ENCODE data around the gene TIFAB. TPM values are rescaled to one million over a fixed set of nuclear protein-coding genes. Genes with fewer than 3 reads are reported as not detected.

Gene TIFAB
- total RNA-seq, 1 experiment from 2014 or later: not detected

DNA sequence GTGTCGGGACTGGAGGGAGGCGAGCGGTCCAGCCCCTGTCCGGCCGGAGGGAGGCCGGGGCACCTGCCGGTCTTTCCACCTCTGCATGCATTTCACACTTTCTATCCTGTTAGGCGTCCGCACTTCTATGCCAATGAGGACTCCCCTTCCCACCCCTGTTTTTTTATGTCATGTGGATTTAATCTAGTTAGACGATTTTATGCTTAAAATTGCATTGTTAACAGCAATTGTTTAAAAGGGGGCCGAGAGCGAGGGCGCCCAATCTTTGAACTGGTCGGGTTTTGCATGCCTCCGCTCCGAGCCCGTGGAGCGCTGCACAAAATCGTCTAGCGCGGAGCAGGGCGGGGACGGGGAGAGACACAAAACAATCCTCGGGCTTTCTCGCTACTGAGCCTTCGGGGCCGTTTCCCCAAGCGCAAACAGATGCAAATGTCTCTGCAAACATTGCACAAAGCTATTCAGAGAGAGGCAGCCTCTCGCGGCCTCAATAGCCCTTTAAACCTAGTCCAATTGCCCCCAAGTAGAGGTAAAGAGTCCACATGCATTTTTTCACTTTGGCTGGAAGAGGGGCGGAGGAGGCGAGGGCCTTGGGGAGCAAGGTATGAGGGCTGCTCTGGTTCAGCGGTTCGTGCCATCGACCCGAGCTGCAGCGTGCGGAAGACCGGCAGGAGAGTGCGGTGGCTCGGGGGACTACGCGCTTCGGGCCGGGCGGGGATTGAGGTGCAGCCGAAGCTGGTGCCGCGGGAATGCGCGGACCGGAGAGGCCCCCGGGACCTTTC is 37.5 kb upstream of the TIFAB start:
- TF ChIP-seq POLR2AphosphoS5 (IDR thresholded peaks at IDR 0.05; ENCODE audit: low read depth, low read length) (no peak), TCF7L2 (IDR thresholded peaks at IDR 0.05; ENCODE audit: low read depth, low read length) (no peak), SIN3A (IDR thresholded peaks at IDR 0.05; ENCODE audit: borderline replicate concordance, insufficient read depth, low read depth, low read length) (no peak)
- TF ChIP-seq, protein P1, sequence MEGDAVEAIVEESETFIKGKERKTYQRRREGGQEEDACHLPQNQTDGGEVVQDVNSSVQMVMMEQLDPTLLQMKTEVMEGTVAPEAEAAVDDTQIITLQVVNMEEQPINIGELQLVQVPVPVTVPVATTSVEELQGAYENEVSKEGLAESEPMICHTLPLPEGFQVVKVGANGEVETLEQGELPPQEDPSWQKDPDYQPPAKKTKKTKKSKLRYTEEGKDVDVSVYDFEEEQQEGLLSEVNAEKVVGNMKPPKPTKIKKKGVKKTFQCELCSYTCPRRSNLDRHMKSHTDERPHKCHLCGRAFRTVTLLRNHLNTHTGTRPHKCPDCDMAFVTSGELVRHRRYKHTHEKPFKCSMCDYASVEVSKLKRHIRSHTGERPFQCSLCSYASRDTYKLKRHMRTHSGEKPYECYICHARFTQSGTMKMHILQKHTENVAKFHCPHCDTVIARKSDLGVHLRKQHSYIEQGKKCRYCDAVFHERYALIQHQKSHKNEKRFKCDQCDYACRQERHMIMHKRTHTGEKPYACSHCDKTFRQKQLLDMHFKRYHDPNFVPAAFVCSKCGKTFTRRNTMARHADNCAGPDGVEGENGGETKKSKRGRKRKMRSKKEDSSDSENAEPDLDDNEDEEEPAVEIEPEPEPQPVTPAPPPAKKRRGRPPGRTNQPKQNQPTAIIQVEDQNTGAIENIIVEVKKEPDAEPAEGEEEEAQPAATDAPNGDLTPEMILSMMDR (IDR thresholded peaks at IDR 0.05): no peak
- TF ChIP-seq, protein P2, sequence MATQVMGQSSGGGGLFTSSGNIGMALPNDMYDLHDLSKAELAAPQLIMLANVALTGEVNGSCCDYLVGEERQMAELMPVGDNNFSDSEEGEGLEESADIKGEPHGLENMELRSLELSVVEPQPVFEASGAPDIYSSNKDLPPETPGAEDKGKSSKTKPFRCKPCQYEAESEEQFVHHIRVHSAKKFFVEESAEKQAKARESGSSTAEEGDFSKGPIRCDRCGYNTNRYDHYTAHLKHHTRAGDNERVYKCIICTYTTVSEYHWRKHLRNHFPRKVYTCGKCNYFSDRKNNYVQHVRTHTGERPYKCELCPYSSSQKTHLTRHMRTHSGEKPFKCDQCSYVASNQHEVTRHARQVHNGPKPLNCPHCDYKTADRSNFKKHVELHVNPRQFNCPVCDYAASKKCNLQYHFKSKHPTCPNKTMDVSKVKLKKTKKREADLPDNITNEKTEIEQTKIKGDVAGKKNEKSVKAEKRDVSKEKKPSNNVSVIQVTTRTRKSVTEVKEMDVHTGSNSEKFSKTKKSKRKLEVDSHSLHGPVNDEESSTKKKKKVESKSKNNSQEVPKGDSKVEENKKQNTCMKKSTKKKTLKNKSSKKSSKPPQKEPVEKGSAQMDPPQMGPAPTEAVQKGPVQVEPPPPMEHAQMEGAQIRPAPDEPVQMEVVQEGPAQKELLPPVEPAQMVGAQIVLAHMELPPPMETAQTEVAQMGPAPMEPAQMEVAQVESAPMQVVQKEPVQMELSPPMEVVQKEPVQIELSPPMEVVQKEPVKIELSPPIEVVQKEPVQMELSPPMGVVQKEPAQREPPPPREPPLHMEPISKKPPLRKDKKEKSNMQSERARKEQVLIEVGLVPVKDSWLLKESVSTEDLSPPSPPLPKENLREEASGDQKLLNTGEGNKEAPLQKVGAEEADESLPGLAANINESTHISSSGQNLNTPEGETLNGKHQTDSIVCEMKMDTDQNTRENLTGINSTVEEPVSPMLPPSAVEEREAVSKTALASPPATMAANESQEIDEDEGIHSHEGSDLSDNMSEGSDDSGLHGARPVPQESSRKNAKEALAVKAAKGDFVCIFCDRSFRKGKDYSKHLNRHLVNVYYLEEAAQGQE (IDR thresholded peaks at IDR 0.05; ENCODE audit: insufficient read depth in 1 of 2, low read depth in 2 of 2, low read length in 1 of 2): no peak
- H3K9me3 ChIP-seq (ENCODE audit: control insufficient read depth, insufficient read depth, low read depth, low read length): no peaks in the 10 kb centered on the region
- no peaks in the 10 kb centered on the region for H3K36me3 ChIP-seq (ENCODE audit: control insufficient read depth, insufficient read depth, low read length)
- intact Hi-C loops (cut with micrococcal nuclease; ENCODE audit: unreplicated experiment) (no loop called here), in situ Hi-C loops (cut with HindIII; ENCODE audit: low pct_unique_long_range_greater_than_20kb, low sequenced_read_pairs) (no loop called here)
- CTCF ChIA-PET: no interaction called here
- no peak overlapping the region for H3K4me3 ChIP-seq (ENCODE audit: low read depth in 2 of 2, low read length in 2 of 2)
- no peak overlapping the region for H3K27ac ChIP-seq (ENCODE audit: low read length)
- H3K27me3 ChIP-seq (ENCODE audit: control insufficient read depth, insufficient read depth, low read length): peaks cover 3% of the 10 kb centered on the region; the same call in 1 of the 2 replicates
- DNase-seq (ENCODE audit: low read depth, low spot score) (no peak), ATAC-seq (no peak)
- POLR2A ChIA-PET: no interaction called here
- BruUV-seq (replicated peaks): no TSS peak
- no peaks in the 10 kb centered on the region for H3K4me1 ChIP-seq (ENCODE audit: control insufficient read depth, insufficient read depth, low read length)

DNA sequence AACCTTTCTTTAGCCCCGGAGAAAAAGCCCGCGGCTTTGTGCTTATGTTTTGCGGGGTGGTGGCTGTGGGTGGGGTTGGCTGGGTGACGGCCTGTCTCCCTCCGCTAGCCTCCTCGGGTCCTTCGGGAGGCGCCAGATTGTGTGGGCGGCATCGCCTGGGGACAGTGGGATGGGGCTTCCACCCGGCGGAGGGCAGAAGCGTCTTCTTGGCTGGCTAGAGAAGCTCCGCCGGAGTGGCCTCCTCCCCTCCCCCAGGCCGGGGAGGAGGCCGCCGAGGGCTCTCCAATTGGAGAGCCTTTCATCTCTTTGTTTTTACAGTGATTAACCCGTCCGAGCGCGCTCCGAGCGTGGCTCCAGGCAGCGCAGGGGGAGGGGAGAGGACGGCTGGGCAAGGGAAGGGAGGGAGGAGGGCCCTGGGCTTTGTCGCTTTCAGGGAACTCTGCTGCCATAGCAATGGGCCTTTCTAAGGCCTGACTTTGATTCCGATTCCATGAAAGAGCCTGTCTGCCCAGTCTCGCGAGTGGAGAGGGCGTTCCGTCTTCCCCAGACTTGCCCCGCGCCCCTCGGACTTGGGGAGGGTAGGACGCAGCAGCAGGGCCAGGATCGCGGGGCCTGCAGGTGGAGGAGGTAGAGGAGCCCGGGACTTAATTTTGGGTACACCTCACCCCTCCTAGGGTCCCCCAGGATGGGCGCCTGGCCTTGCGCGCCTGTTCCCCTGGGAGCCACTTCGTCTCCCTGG is 36.7 kb upstream of the TIFAB start:
- in situ Hi-C loops (cut with HindIII; ENCODE audit: low pct_unique_long_range_greater_than_20kb, low sequenced_read_pairs) (no loop called here), intact Hi-C loops (cut with micrococcal nuclease; ENCODE audit: unreplicated experiment) (no loop called here)
- peak; percentile 68 for ATAC-seq
- H3K36me3 ChIP-seq (ENCODE audit: control insufficient read depth, insufficient read depth, low read length): no peaks in the 10 kb centered on the region
- ChIA-PET POLR2A (interaction anchor here (0.6 kb wide), 1 partner anchor 1057 kb away, joined by 3 read pairs; no protein-coding TSS in a partner anchor), CTCF (no interaction called here)
- DNase-seq (ENCODE audit: low read depth, low spot score): no peak
- BruUV-seq (replicated peaks): no TSS peak
- no peak for TF ChIP-seq POLR2AphosphoS5 (IDR thresholded peaks at IDR 0.05; ENCODE audit: low read depth, low read length)
- peak; percentile 36; the same call in 1 of the 2 replicates for TF ChIP-seq TCF7L2 (IDR thresholded peaks at IDR 0.05; ENCODE audit: low read depth, low read length)
- TF ChIP-seq, protein P1 (IDR thresholded peaks at IDR 0.05): no peak
- no peak for TF ChIP-seq SIN3A (IDR thresholded peaks at IDR 0.05; ENCODE audit: borderline replicate concordance, insufficient read depth, low read depth, low read length)
- TF ChIP-seq, protein P2 (IDR thresholded peaks at IDR 0.05; ENCODE audit: insufficient read depth in 1 of 2, low read depth in 2 of 2, low read length in 1 of 2): no peak
- H3K4me1 ChIP-seq (ENCODE audit: control insufficient read depth, insufficient read depth, low read length): no peaks in the 10 kb centered on the region
- no peak overlapping the region for H3K27ac ChIP-seq (ENCODE audit: low read length)
- H3K4me3 ChIP-seq (ENCODE audit: low read depth in 2 of 2, low read length in 2 of 2): peak overlapping the region in 1 of 2 experiments; percentile 28; a peak in 2 of 4 replicates
- H3K27me3 ChIP-seq (ENCODE audit: control insufficient read depth, insufficient read depth, low read length): peaks cover 3% of the 10 kb centered on the region; the same call in 1 of the 2 replicates
- no peaks in the 10 kb centered on the region for H3K9me3 ChIP-seq (ENCODE audit: control insufficient read depth, insufficient read depth, low read depth, low read length)
